C4-2B (cell line): ENCODE data around the gene BCL2L11.

Experiments
- H3K27ac ChIP-seq: fragments of 450-650 bp; 2 replicates; pipeline ENCODE4 v1.5.1; 2017
- CTCF ChIP-seq: fragments of 450-650 bp; conservative IDR thresholded peaks from 2 replicates; pipeline ENCODE4 v1.5.1; 2017; ENCODE audit warnings: mild to moderate bottlenecking
- ZFX ChIP-seq: fragments of 450-650 bp; IDR thresholded peaks from 2 replicates; pipeline ENCODE4 v1.6.1; 2017

BCL2L11 gene

DNA sequence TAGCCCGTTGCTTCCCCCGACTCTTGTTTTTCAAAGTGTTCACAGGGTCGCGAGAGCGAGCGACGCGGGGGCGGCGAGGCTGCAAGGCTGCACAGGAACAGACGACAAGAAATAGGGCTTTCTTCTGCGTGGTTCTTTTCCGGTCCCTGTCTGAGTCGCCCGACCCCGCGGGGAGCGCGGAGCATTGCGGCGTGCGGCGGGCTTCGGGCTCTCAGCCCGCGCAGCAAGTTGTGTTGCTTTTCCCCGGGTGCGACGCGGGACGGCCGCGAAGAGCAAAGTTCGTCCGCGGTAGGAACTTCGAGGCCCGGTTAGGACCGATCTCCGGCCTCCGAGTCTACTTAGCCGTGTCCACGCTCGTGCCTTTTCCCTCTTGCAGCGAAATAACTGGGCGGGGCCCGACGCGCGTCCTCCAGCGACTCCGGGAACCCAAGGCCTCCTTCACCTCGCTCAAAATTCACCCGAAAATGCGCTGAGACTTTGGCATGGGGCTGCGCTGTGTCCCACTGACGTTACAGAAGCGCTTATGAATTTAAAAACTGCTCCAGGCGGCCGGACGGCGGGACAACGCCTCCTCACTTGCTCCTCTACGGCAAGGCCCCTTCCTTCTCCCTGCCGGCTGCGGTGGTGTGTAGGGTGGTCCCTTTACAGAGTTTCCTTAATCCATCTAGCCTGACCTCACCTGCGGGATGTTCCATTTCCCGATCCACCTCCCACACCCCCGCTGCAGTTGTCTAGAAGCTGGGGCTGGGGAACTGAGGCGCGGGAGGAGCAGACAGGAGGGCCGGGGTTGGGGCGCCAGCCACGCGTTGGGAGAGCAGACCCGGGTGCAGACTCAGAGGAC lies 1.5 kb upstream of the BCL2L11 start:
- TF ChIP-seq CTCF = no peak
- no peak for TF ChIP-seq ZFX
- H3K27ac ChIP-seq = peak overlapping the region; percentile 89; the same call in 1 of the 2 replicates

GRCh38 chr2:111119822-111120252 lies 877 bp upstream of the BCL2L11 start:
- TF ChIP-seq CTCF (no peak), ZFX (no peak)
- peak overlapping the region; percentile 89 for H3K27ac ChIP-seq

- H3K27ac ChIP-seq = peak overlapping the region; percentile 89
- no peak for TF ChIP-seq ZFX
- TF ChIP-seq CTCF = no peak
Measured at GRCh38 chr2:111121028-111121827, 514 bp downstream of the BCL2L11 start.

DNA sequence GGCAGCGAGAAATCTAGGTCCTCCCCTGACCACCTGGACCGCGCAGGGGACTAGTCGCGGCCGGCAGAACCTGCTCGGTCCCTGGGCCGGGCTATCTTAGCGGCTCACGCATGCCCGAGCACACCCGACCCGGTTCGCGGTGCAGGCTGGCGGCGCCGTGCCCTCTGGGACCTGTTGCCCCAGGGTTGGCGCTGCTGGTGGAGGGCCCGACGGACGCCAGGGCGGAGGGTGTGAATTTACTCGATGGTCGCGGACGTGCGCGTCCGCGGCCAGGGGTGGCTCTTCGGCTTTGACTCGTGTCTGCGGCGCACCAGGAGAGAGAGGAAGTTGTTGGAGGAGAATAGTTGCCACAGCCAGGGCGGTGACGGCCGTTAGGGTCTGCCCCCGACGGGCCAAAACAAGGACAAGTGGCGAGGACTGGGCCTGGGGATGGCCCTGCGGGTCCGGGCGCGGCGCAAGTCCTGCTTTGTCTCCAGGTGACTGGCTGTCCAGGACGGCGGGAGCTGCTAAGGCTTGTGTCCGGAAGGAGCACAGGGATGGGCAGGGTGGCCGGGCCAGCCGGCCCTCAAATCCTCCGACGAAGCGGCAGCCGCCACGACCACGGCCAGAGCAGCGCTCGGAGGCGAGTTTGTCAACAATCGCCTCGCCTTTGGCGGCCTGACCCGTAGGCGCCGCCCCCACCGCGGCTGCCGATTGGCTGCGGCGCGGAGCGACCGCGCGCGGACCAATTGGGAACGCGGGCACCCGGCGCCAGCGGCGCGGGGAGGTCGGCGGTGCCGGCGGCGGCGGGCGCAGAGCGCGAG lies 1.3 kb downstream of the BCL2L11 start:
- peak overlapping the region; percentile 89 for H3K27ac ChIP-seq
- TF ChIP-seq ZFX = peak; percentile 7; the same call in 1 of the 2 replicates
- no peak for TF ChIP-seq CTCF

GRCh38 chr2:111122631-111123421 lies 2.1 kb downstream of the BCL2L11 start:
- no peak; the same call in 1 of the 2 replicates for TF ChIP-seq ZFX
- no peak for TF ChIP-seq CTCF
- peak overlapping the region; percentile 89 for H3K27ac ChIP-seq

DNA sequence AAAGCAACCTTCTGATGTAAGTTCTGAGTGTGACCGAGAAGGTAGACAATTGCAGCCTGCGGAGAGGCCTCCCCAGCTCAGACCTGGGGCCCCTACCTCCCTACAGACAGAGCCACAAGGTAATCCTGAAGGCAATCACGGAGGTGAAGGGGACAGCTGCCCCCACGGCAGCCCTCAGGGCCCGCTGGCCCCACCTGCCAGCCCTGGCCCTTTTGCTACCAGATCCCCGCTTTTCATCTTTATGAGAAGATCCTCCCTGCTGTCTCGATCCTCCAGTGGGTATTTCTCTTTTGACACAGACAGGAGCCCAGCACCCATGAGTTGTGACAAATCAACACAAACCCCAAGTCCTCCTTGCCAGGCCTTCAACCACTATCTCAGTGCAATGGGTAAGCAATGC lies 3.0 kb downstream of the BCL2L11 start:
- TF ChIP-seq ZFX (no peak), CTCF (no peak)
- peak overlapping the region; percentile 89 for H3K27ac ChIP-seq
